GM12878 (cell line): ENCODE data around the gene SECTM1. TPM values are rescaled to one million over a fixed set of nuclear protein-coding genes. Genes with fewer than 3 reads are reported as not detected.

ENCODE experiments used
- ATF7 ChIP-seq: fragments of 450-650 bp; IDR thresholded peaks from 2 replicates; pipeline ENCODE4 v1.6.1; 2016; ENCODE audit warnings: low read depth, mild to moderate bottlenecking
- IKZF1 ChIP-seq: fragments of 450-650 bp; conservative IDR thresholded peaks from 2 replicates; pipeline ENCODE4 v1.6.1; 2017; ENCODE audit warnings: antibody characterized with exemption, mild to moderate bottlenecking
- RCOR1 ChIP-seq: conservative IDR thresholded peaks from 2 replicates; pipeline ENCODE4 v1.6.1; 2012; ENCODE audit warnings: low read depth, low read length, improper control_type of control experiment
- YY1 ChIP-seq: IDR thresholded peaks from 2 replicates; pipeline ENCODE4 v1.6.1; 2011; ENCODE audit warnings: low read depth, mild to moderate bottlenecking, low read length
- ZNF622 ChIP-seq: fragments of 450-650 bp; IDR thresholded peaks from 2 replicates; pipeline ENCODE4 v1.6.1; 2017; ENCODE audit warnings: mild to moderate bottlenecking, inconsistent platforms
- polyA plus RNA-seq, 11 experiments: library from polyadenylated mRNA; depleted of rRNA in 4 of 11; unstranded in 6 of 11; stranded (reverse) in 5 of 11; fragments of >200 nt; fragmentation: Nextera tagmentation in 4 of 11; fragmentation: Illumina TruSeq in 1 of 11; extraction: Ambion mirVana in 4 of 11; extraction: Trizol in 1 of 11; gene quantifications; 1 replicate in 1 of 11; 2 replicates in 10 of 11; pipeline versions ENCODE4 v1.2.1 to v1.2.3, GENCODE V29; 2011 to 2016; ENCODE audit warnings: inconsistent platforms in 2 of 11, missing spikeins in 2 of 11, low read depth in 1 of 11
- total RNA-seq, 4 experiments: library from RNA; depleted of rRNA in 3 of 4; stranded (reverse); fragments of >200 nt in 3 of 4; fragmentation: Illumina TruSeq in 1 of 4; extraction: Trizol in 1 of 4; gene quantifications; 2 replicates each; pipeline versions ENCODE4 v1.2.1 to v1.2.3, GENCODE V29; 2013 to 2021
- TF ChIP-seq, protein P1 (sequence below): IDR thresholded peaks from 2 replicates; pipeline ENCODE4 v1.6.1; 2012; ENCODE audit warnings: mild to moderate bottlenecking, low read depth, low read length
- TF ChIP-seq, protein P2 (sequence below): fragments of 450-650 bp; IDR thresholded peaks from 2 replicates; pipeline ENCODE4 v1.6.1; 2017; ENCODE audit warnings: borderline replicate concordance
- TF ChIP-seq, protein P3 (sequence below): fragments of 450-650 bp; IDR thresholded peaks from 2 replicates; pipeline ENCODE4 v1.6.1; 2016; ENCODE audit warnings: mild to moderate bottlenecking
- TF ChIP-seq, protein P4 (sequence below): IDR thresholded peaks from 2 replicates; pipeline ENCODE4 v1.6.1; 2012; ENCODE audit warnings: low read depth, low read length, improper control_type of control experiment

The SECTM1 gene
- total and polyA plus RNA-seq, 10 of the 15 experiments (the other 5 are each of a cell fraction or from before 2014, with no cell fraction given), result 0.10 to 0.13 (median 0.12) TPM; not detected in 7

DNA sequence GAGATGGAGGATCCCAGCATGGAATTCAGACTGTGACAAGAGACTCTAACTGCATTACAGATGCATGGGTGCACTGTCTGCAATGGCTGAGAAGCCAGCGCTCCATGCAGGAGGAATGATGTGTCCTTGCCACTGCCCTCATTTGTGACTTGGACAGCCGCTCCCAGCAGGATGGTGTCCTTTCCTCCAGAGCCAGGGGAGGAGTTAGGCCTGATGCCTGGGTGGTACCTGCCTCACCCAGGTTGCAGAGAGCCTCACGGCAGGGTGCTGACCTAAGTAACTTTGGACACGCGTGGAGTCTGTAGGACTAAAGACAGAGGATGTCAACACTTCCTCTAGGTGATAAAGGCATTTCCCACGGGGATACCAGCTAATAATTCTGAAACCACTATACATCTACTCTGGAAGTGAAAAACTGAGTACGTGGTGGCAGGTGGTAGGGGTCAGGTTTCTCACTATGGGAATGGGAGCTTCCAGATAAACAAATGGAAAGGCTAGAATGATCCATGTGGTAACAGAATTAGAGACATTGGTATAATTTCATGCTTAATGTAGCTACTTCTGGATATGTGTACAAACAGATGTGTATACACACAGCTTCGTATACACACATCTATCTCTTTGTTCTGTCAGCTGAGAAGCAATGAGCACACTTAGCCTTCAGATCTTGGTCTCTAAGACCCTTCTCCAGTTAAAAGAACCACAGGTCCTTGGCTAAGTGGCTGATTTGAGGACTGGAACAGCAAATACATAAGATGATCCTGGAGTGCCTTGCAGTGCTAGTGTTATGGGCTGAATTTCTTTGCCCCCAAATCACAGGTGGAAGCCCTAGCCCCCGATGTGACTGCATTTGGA, 46.3 kb downstream of the SECTM1 start (continued):
- TF ChIP-seq, protein P1, sequence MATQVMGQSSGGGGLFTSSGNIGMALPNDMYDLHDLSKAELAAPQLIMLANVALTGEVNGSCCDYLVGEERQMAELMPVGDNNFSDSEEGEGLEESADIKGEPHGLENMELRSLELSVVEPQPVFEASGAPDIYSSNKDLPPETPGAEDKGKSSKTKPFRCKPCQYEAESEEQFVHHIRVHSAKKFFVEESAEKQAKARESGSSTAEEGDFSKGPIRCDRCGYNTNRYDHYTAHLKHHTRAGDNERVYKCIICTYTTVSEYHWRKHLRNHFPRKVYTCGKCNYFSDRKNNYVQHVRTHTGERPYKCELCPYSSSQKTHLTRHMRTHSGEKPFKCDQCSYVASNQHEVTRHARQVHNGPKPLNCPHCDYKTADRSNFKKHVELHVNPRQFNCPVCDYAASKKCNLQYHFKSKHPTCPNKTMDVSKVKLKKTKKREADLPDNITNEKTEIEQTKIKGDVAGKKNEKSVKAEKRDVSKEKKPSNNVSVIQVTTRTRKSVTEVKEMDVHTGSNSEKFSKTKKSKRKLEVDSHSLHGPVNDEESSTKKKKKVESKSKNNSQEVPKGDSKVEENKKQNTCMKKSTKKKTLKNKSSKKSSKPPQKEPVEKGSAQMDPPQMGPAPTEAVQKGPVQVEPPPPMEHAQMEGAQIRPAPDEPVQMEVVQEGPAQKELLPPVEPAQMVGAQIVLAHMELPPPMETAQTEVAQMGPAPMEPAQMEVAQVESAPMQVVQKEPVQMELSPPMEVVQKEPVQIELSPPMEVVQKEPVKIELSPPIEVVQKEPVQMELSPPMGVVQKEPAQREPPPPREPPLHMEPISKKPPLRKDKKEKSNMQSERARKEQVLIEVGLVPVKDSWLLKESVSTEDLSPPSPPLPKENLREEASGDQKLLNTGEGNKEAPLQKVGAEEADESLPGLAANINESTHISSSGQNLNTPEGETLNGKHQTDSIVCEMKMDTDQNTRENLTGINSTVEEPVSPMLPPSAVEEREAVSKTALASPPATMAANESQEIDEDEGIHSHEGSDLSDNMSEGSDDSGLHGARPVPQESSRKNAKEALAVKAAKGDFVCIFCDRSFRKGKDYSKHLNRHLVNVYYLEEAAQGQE, result no peak
- TF ChIP-seq RCOR1 (no peak), YY1 (no peak), ATF7 (no peak), IKZF1 (peak; percentile 58; the same call in 1 of the 2 replicates), ZNF622 (no peak)
- TF ChIP-seq, protein P2, sequence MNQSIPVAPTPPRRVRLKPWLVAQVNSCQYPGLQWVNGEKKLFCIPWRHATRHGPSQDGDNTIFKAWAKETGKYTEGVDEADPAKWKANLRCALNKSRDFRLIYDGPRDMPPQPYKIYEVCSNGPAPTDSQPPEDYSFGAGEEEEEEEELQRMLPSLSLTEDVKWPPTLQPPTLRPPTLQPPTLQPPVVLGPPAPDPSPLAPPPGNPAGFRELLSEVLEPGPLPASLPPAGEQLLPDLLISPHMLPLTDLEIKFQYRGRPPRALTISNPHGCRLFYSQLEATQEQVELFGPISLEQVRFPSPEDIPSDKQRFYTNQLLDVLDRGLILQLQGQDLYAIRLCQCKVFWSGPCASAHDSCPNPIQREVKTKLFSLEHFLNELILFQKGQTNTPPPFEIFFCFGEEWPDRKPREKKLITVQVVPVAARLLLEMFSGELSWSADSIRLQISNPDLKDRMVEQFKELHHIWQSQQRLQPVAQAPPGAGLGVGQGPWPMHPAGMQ, result no peak
- TF ChIP-seq, protein P3, sequence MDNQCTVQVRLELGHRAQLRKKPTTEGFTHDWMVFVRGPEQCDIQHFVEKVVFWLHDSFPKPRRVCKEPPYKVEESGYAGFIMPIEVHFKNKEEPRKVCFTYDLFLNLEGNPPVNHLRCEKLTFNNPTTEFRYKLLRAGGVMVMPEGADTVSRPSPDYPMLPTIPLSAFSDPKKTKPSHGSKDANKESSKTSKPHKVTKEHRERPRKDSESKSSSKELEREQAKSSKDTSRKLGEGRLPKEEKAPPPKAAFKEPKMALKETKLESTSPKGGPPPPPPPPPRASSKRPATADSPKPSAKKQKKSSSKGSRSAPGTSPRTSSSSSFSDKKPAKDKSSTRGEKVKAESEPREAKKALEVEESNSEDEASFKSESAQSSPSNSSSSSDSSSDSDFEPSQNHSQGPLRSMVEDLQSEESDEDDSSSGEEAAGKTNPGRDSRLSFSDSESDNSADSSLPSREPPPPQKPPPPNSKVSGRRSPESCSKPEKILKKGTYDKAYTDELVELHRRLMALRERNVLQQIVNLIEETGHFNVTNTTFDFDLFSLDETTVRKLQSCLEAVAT, result no peak
- TF ChIP-seq, protein P4, sequence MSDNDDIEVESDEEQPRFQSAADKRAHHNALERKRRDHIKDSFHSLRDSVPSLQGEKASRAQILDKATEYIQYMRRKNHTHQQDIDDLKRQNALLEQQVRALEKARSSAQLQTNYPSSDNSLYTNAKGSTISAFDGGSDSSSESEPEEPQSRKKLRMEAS, result no peak
